Activated CD4-positive, alpha-beta T cell treated with anti-CD3 and anti-CD28 coated beads for 1 hour (primary cell): Measurements from ENCODE around the gene EIF4G2.

ENCODE experiments used
- DNase-seq: peaks from one replicate; pipeline ENCODE4 v3.0.0-alpha.2; 2020

EIF4G2 gene

DNA sequence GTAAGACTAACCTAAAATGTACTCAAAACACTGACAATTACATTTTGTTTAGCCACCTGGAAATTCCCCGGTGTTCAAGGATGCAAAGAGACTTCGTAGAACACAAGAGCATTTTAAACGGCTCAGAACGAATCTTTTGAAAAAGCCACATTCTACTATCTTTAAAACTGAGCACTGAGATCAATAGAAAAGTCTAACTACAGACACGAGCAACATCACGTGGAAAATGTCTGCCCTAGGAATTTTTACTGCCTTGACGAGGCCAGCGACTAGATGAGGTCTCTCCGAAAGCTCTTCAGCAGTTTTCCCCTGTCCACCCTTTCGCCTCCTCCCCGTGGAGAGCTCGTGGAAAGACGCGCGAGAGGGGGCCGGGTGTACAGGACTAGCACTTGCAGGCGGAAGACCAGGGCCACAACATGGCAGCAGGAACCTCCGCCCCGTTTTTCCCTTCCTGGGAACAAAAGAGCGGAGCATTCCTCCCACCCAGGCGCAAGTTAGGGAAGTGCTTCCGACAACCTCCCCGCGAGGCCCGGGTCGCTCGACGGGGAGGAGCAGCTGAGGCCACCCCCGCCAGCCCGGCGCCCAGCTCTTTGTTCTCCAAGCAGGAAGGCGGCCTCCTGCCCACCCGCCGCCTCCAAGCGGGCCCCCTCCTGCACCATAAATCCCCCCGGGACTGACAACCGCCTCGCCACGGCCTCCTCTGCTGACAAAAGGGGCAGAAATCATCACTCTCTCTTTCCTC, 1.1 kb downstream of the EIF4G2 start:
- DNase-seq = peak; percentile 31

DNA sequence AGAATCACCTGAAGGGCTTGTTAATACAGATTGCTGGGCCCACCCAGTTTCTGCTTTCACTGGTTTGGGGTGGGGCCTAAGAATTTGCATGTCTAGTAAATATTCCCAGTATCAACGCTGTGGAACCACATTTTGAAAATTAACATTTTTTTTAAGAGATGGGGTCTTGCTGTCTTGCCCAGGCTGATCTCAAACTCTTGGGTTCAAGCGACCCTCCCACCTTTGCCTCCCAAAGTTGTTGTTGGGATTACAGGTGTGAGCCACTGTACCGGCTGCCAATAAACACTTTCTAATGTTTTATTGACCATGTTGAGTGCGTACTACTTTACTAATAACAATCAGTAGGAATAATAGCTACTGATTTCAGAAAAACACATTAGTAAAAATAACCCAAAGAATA, 2.5 kb downstream of the EIF4G2 start:
- no peak for DNase-seq

DNA sequence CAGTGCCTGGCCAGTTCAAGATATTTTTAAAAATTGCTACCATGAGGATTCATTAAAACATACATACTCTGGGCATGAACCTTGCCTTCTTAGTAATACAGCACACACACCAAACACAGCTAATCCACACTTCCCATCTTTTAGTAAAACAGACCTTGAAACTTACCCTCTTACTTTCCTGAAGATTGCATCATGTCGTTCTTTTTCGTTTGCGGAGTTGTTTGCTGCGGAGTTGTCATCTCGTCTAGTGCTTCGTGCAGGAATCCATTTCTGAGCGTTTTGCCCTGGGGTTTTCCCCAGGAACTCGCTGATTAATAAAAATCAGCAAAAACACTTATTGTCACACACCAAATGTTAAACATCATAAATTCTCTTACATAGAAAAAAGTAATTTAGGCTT, 3.0 kb downstream of the EIF4G2 start:
- DNase-seq = no peak

DNA sequence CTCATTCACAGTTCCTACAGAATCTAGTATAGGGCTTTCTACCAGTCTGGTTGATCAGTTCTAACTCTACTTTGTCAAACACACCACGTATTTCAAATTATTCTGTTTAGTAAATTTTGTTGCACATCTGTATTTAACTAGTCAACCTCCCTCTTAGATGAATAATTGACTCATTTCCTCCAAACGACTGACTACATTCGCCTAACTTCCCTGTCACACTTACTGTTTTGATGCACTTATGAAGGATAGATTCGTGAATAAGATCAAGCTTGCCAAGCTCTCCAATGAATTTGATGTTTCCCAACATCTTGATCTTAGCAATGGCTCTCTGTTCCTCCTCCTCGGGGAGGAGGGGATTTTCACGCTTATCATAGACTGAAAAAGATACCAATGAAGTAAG, 5.0 kb downstream of the EIF4G2 start:
- no peak for DNase-seq

DNA sequence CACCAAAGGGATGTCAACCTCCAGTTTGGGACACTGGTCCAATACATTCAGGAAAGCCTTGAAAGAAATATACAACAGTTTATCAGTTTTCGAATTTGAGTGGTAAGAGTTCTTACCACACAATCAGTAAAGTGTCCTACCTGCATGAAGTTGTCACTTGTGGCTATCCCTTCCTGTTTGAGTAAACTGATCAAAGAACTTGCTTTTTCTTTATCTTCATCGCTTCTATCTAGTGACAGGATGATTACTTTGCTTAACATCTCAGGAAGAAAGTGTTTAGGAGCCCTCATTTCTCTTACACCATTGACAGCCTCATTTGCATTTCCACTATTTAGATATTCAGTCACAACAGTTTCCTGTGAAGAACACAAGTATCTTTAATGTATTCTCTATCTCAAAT, 8.4 kb downstream of the EIF4G2 start:
- DNase-seq = no peak

DNA sequence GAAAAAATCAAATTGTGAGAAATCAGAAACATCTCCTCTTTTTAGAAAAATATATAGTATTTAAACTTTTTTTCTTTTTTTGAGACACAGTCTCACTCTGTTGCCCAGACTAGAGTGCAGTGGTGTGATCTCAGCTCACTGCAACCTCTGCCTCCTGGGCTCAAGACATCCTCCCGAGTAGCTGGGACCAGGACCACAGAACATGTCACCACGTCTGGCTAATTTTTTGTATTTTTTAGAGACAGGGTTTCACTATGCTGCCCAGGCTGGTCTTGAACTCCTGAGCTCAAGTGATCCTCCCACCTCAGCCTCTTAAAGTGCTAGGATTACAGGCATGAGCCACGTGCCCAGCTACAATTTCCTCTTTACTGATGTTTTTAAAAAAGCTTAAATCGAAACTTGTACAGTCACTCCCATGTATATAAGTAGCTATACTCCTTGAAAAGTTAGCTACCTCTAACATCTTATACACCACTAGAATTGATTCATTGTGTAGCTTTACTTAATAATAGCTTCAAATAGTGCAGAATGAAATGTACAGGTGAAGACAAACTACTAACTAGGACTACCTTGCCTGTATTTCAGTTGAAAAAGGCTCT, 10.3 kb downstream of the EIF4G2 start:
- no peak for DNase-seq

DNA sequence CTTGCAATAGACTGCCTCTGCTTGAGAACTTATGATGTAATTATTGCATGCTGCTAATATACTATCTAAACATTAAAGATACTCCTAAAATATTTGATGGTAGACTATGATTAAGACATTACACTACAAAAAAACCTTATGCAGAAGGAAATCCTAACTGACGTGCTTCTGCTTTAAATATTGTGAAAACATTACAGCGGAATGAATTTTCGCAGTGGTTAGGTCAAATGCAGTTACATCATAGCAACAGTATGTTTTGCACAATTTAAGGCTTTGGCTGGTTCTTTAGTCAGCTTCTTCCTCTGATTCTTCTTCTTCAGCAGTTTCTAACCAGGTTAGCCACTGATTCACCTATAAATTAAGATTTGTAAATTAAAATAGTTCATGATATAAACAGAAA, 11.2 kb downstream of the EIF4G2 start:
- DNase-seq = no peak

DNA sequence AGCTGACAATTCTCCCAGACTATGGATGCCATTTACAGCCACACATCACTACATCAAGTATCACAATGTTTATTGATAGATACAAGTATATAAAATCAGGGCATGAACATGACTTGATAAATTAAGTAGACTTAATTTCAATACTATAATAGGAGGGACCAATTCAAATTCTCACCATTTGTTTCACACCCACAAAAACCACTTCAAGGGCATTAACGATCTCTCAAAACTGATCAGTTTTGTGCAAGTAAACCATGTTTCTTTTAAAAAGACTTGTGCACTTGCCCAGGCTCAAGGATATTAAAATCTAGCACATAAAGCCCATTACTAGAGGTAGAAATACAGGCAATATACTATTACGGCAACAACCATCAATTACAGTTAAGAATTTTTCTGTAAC, 11.7 kb downstream of the EIF4G2 start:
- DNase-seq = no peak

DNA sequence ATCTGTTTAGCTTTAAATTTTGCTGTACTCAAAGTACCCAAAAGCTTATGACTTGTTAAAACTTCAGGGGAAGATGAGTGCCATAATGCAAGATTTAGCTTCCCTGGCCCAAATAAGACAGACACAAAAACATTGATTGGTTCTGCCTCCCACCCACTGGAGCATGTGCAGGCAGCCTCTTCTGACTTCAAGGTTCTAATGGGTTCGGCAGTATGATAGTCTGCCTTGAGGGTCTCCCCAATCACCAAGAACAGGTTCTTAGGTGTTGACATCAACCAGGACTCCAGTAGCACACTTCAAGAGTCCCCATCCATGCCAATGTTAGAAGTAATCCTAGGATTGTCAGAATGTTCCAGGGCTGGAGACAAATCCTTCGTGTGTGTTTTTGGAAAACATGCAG, 12.5 kb downstream of the EIF4G2 start:
- no peak for DNase-seq

DNA sequence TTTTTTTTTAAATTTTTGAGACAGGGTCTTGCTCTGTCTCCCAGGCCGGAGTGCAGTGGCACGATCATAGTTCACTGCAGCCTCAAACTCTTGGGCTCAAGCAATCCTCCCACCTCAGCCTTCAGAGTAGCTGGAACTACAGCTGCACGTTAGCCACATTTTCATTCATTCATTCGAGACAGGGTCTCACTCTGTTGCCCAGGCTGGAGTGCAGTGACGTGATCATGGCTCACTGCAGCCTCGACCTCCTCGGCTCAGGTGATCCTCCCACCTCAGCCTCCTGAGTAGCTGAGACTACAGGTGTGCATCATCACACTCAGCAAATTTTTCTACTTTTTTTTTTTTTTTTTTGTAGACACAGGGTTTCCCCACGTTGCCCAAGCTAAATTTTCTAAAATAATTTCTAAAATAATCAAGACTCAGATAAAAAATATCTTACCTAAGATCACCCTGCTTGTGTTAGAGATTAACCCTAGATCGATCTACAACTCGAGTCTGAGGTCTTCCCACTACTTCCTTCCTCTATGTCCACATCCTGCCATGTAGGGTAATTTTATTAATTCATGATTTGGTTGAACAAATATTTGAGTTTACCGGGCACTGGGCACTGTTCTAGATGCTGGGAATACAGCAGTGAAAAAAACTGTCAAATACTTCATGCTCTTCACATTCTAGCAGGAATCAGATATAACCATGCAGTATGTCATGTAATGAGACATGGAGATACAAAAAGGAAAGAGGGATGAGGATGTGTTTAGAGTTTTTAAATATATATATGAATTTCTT, 15.1 kb downstream of the EIF4G2 start:
- DNase-seq = no peak

DNA sequence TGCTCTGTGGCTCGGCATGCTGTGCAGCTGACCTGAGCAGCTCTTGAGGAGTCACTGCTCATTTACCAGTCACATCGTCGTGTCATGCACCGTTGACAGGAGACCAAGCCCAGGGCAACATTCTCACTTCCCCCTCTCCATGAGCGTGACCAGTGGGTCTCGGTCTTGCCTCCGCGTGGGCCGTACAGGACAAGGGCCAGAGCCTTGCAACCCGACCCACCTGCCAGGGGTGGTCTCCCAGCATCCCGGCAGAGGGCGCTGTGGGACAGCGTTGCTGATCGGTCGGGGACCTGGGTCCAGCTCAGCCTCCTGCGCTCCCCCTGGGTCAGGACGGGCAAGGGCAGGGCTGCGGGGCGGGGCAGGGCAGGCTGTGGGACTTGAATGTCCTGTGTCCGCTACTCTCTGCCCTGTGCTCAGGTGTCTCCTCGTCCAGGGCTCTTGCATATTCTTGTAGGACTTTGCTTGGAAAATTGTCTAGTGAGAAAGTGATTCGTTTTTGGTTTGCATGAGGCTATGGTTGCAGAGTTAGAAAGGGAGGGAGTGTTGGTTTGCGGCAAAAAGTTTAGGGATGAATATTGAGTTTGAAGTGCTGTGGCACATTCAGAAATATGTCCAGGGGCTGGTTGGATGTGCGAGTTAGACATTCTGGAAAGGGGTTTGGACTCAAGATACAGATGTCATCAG, 16.2 kb downstream of the EIF4G2 start:
- DNase-seq = peak; percentile 70

DNA sequence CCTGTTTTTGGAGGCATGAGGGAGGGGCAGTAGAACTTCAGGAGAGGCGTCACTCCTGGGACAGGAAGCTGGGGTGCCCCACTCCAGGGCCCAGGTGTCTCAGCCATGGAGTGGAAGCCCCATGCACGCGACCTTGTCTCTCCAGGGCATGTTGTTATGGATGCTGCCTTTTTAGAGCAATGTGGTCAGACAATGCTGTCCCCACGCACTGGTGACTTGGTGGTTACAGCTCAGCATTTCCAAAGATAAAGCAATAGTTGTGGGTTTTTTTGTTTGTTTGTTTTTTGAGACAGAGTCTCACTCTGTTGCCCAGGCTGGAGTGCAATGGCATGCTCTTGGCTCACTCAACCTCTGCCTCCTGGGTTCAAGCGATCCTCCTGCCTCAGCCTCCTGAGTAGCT, 22.3 kb downstream of the EIF4G2 start:
- no peak for DNase-seq

DNA sequence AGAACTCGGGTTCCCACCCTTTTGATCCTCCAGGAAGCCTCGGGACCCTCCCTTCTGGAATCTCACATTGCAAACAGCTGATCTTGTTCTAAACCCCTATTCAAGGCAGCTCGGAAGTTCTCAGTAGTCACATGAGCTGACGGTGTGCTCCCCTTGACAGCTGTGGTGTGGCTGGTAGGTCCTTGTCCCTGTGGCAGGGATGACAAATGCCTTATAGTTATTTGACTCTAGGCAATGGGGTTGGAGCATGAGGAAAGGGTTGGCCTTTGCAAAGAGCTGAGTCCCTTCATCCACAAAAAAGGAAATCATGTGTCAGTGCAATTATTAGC, 23.6 kb downstream of the EIF4G2 start:
- no peak for DNase-seq

DNA sequence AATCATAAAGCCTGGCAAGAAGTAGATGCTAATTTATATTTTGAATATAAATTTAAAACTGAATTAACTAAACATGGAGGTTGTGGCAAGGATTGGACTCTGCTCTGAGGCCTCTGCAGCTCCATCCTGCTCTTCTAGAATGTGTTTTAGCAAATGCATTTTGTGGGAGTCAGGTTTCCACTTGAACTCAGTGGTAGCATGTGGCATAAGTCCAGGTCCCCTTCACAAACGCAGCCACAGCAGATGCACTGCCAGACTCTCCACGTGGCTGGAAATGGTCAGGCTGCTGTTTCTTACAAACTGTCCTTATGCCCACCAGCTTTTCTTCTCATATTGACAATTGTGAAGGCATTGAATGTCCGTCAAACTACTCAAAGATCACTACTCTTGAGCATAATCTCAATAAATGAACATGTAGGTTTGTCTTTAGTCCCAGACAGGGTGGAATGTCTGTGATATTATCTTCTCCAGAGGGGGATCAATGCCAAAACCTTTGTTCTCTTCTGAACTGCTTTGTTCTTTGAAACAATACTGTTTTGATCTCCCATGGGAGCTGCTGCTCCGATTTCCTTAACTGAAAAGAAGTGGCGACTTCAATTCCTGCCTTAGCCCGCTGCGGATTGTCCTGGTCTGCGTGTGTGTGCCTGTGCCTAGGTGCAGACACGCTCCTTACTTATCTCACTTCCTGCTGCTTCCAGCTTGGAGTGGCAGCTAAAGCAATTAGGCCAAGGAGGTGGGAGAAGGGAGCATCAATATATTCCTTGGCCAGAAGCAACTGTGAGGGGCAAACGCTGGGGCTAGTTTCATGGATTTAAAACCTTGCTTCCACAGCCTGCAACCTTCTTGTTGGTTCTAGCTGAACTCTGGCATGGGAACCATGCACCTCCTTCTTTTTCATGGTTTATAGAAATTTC, 24.2 kb downstream of the EIF4G2 start:
- DNase-seq = no peak

DNA sequence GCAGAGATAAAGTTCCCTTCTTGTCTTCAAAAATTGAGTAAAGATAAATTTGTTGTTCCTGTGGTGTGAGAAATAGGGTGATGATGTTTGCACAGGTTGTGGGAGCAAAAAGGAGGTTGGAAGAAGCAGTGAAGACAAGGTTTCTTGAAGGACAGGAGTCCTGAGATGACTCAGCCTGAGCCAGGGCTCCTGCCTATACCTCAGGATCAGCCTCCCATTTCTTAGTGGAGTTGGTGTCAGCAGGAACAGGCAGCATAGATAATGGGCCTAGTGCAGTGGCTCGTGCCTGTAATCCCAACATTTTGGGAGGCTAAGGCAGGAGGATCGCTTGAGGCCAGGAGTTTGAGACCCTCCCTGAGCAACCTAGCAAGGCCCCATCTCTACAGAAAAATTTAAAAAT, 28.7 kb downstream of the EIF4G2 start:
- no peak for DNase-seq

DNA sequence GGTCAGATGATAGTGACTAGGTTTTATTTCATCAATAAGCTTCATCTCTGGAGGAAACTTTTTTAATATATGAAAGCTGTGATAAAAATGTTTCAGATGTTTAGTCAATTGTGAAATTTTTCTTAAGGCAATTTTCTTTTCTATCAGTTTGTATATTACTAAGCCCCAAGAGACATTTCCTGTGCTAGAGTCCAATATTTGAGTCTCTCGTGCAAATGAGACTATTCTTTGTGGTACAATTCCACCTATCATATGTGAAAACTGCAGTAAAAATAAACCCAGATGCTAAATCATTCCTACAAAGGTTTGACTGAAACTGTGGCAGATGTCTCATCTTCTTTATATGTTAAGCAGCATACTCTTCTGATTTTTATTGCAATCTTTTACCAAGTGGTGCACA, 29.6 kb downstream of the EIF4G2 start:
- DNase-seq = no peak

DNA sequence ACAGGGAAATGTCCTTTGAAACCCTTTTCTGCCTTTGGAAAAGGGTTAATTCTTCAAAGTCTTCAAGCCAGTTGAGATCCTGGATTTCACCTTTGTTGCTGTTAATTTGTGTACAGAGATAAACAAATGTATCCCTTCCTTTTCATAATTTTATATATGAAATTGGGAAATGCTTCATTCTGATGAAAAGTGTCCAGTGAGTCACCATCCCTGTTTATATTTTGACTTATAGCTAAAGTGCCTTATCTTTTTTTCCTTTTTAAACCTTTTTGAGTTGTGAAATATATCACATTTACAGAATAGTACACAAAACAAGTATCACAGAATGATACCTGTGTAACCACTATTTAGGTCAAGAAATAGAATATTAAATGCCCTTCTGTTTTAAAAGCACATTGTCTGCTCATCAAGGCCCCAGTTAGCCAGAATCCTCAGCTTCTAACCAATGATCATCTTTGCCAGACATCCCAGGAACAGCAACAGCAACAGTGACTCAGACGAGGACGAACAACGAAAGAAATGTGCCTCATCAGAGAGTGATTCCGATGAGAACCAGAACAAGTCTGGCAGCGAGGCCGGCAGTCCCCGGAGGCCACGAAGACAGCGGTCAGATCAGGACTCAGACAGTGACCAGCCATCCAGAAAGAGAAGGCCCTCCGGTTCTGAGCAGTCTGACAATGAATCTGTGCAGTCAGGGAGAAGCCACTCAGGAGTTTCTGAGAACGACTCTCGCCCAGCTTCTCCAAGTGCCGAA, 30.3 kb downstream of the EIF4G2 start:
- no peak for DNase-seq

DNA sequence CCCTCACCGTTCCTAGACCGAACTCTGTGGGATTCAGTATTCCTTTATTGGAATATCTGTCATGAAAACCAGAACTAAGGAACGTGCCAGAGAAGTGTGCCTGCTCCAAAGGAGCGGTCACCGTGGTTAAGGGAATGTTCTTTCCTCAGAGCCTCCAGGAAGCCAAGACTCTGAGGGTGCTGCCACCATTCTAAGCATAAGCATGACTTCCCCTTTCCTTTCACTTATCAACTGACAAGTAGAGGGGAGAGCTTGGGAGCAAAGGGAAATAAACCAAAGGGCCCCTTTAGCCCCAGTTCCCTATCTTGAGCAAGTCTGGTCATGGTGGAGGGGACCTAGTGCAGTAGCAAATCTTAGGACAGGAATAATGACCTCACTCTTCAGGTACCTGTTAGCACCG, 30.9 kb downstream of the EIF4G2 start:
- DNase-seq = no peak

DNA sequence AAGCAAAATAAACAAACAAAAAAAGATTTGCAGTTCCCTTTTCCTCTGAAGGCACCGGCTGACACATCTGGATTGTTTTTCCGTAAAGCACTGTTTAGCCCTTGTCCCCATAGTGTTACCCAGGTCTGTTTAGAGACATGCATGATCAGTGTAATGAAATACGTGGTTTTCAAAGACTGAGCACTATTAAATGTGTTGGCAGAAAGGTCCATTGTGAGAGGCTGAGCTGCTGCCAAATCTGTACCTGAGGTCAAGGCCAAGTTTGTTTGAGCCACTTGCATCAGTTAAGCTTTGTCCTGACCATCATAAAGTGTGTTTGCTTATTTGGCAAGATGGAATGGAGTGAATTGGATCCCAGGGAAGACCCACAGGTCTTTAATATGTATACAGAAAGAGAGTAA, 31.3 kb downstream of the EIF4G2 start:
- DNase-seq = no peak

DNA sequence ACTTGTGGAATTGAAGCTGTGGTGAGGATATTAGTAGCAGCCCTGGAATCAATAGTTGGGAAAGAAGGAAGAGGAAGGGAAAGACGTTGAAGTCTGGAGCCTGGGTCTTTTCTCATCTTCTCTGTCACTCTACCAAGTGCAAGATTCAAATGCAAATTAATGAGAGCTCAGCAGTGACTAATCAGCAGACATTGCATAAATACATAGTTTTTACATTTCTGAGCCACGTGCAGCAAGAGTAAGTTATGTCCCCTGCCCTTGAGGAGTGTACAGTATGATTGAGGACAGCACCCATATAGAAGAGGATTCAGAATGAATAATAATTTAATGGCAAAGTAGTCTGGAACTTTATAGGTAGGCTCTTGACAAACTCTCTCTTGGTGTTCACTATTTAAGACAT, 33.9 kb downstream of the EIF4G2 start:
- no peak for DNase-seq

DNA sequence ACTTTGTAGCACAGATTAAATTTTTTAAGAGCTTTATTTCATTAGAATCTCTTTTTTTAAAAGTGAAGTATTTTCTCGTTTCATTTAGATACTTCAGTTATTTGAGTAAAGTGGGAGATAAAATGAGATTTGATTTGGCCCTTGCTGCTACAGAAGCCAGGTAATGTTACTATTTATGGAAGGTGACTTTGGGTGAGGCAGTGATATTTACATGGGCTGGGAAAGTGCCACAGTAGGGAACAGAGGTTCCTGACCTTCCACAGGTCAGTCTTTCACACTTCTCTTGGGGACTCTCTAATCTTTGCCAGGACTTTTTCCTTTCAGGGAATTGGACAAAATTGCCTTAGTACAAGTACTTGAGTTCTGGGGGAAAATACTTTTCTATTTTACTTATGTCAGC, 37.3 kb downstream of the EIF4G2 start:
- no peak for DNase-seq
